Camera-type eye (tissue), 1 donor: ENCODE data around the gene RASD2. TPM values are rescaled to one million over a fixed set of nuclear protein-coding genes. Genes with fewer than 3 reads are reported as not detected.

ENCODE experiments used
- total RNA-seq: library from RNA; depleted of rRNA; stranded (reverse); fragments of >200 nt; gene quantifications from one replicate; pipeline ENCODE4 v1.2.3, GENCODE V29; 2014

RASD2 gene, protein sequence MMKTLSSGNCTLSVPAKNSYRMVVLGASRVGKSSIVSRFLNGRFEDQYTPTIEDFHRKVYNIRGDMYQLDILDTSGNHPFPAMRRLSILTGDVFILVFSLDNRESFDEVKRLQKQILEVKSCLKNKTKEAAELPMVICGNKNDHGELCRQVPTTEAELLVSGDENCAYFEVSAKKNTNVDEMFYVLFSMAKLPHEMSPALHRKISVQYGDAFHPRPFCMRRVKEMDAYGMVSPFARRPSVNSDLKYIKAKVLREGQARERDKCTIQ
- total RNA-seq: 1.0 TPM

DNA sequence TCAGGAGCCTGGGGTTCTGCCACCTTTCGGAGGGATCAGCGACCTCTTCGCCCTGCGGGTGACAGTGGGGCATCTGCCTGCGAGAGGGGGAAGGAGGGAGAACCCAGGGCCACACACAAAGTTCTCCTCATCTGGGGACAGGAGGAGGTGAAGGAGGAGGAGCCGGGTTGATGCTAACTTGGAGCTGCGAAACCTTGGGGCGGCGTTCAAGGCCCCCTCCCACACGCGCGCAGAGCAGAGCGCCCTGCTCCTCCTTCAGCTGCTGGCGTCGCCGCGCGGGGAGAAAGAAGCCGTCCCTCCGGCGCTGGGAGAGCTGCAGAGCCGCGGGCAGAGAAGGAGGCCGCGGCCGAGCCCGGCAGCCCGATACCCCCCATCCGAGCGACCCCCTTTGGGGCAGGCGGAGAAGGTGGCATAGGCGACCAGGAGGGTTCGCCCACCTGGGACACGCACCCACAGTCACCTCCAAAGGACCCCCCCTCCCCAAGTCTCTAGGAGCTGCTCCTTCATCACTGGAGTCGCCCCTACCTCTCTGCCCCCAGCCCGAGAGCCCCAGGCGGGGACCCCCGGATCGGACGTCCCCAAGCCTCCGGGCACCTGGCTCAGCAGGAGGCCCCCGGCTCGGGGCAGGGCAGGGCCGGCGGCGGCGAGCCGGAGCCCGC lies at the start of gene RASD2:
RASD2 (plus strand) TSS at position 237 of the 659 bp plus-strand sequence. CDS start 5,979 bp downstream, outside the sequence.

Other genes starting within 250 kb of the RASD2 start
- 47.7 TPM for gene TOM1, start 240.9 kb upstream of the RASD2 start, total RNA-seq
- 10.9 TPM for gene HMOX1, start 159.7 kb upstream of the RASD2 start, total RNA-seq
- gene MCM5, start 140.7 kb upstream of the RASD2 start, total RNA-seq: 30.3 TPM
- gene MB, start 76.5 kb downstream of the RASD2 start, total RNA-seq: 39.8 TPM
- 5.7 TPM for gene APOL6, start 107.6 kb downstream of the RASD2 start, total RNA-seq
- 0.44 TPM for gene APOL5, start 177.0 kb downstream of the RASD2 start, total RNA-seq